KG1 (cell line): Measurements from ENCODE around the gene ARID1B.
"Not testable (repeated sequence)": the region's sequence is repeated elsewhere in the genome, so short reads cannot be mapped to it uniquely, and the experiment has no call there.

ENCODE experiments used
- DNase-seq: peaks from one replicate; lab custom pipeline; 2025; lab: John Stamatoyannopoulos, UW

Gene ARID1B

DNA sequence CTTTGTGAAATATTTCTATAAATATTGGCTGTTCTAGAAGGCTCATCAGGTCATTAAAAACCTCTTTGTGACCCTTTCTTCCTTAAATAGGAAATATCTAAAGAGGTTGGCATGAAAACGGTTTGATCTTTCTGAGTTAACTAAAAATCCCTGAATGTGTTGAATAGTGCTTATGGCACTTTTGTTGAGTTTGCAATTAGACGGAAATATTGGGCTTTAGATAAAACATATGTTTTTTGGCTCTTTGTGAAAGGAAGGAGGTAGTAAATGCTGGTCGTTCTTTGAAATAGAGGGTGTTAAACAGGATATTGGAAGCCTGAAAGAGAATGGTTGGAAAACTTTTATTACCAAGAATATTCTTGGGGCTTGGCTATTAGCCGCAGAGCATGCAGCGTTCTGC is 163.0 kb downstream of the ARID1B start:
- DNase-seq = no peak

DNA sequence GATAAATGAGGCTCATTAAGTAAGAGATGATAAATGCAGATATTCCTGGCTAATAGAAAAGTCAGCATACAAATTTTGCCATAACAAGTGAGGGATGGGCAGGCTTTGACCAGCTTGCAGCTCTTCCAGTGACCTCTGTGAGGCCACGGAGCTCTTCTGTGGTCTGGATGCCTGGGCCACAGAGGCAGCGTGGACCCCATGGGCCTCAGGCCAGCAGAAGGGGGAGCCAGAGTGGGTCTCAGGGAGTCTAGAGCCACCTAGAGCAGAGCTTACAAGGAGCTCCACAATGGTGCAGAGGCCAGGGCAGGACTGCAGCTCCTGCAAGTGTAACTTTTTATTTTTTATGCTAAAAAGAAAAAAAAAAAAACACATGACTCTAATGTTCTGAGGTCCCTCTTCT is 165.1 kb downstream of the ARID1B start:
- DNase-seq = no peak

DNA sequence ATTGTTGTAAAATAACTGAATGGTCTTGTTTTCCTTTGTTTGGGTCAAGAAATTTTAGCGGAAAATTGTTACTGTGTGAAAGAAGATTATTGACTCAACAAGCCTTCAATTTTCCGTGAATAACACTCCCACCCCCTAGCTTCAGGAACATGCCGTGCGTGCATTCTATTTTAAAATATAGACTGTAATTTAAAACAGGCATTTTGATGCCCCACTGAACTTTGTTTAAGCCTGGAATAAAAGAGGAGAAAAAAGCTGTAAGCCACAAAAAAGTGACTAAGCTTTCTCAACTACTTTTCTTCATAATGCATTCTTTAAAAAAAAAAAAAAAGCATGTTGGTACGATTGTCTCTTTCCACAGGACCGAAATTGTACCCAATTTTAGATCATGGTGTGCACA is 166.0 kb downstream of the ARID1B start:
- DNase-seq = no peak

DNA sequence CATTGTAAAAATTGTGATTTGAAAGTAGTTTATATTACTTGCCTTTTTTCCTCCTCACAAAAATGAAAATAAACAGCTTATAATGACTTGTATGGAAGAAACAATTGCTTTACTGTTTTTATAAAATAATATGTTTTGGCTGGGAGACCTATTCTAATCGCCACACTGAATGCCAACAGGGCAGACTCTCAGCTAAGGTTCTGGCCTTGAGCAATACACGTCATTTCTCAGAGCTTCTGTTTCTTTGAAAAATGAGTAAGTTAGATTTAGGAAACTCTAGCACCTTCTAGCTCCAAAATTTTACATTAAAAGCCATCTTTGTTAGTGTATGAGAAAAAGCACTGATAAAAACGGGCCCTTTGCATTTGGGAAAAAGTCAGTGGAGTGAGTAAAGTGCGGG is 166.6 kb downstream of the ARID1B start:
- no peak for DNase-seq

DNA sequence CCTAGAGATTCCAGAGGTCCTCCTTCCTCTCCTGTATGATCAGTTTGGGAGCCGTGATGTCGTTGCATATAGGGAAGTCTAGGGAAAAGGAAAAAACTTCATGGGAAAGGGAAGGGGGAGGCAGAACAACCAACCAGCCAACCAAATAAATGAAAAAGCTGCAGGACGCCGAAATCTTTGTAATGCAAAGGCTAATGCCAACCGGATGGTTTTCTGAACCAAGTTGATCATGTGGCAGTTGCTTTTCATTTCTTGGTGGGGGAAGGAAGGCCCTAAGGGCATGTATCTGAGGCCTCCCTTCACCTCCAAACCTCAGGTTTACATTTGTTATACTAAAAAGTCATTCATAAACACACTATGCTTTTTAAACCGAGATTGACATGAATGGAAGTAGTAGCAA is 167.2 kb downstream of the ARID1B start:
- no peak for DNase-seq

DNA sequence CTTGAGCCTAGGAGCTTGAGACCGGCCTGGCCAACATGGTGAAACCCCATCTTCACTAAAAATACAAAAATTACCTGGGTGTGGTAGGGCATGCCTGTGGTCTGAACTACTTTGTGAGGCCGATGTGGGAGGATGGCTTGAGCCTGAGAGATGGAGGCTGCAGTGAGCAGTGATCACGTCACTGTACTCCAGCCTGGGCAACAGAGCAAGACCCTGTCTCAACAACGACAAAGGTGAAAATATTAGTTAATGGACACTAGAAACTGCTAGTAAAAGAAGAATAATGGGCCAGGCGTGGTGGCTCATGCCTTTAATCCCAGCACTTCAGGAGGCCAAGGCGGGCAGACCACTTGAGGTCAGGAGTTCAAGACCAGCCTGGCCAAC is 168.6 kb downstream of the ARID1B start:
- not testable (repeated sequence) for DNase-seq

DNA sequence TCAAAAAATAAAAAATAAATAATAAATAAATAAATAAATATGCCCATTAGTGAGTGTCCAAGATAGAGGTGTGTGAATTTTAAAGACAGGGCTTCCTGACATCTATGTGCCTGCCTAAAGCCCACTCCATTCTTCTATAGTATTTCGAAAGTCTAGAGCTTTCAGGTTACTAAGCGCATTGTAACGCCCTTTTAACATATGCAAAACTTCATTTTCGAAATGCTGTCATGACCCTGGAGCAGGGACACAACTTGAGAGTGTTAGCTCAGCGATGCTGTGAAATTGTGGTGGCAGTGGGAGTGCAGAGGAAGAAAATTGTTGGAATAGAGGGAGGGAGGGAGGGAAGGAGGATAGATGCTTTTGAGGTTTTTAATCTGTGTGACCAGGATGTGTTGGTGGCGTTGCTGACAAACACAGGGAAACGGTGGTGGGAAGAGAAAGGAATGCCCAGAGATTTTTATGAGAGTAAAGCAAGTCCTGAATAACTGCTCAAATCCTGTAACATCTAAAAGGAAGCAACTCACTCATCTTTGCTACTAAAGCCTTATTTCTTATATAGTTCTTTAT is 169.3 kb downstream of the ARID1B start:
- no peak for DNase-seq

DNA sequence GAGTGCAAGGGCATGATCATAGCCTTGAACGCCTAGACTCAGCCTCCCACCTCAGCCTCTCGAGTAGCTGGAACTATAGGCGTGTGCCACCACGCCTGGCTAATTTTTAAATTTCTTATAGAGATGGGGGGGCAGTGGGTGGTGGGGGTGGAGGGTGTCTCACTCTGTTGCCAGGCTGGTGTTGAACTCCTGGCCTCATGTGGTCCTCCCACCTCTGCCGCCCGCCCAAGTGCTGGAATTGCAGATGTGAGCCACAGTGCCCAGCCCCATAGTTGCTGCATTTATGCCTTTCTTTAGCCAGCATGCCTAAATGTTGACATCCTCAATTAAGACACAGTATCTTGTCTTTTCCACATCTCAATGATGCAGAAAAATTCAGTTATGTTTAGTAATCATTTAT is 171.1 kb downstream of the ARID1B start:
- DNase-seq = no peak

DNA sequence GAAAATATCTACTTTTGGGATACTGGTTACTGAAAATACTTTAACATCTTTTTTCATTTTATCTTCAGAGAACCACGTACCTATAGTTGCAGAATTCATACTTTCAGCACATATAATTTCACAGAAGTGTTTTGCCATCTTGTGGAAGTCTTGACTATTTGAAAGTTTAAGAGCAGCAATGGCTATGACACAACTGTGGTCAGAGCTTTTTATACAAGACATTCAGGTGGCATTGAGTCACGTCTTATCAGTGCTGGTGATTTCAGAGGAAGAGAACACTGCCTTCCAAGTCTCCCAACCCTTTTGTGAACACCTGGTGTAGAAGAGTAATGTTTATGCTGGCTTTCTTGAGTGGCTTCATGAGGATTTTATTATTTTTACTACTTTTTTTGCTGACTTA is 171.6 kb downstream of the ARID1B start:
- no peak for DNase-seq

DNA sequence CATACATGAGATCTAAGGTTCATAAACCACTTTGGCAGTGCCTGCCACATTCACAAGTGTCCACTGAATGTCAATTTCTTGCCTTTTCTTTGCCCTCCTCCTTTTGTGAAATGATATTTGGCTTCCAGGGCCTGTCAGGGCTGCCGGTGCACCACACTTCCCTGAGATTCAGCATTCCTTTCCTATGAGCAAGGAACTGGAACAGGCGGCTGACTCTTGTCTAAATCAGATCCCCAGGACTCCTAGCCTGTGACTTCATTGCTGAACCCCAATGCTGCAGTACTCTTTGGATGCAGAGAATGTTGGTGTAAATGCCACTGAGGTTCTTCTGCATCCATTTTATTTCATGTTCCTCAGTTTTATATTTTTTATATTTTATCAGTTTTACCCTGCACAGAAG is 172.2 kb downstream of the ARID1B start:
- DNase-seq = no peak

DNA sequence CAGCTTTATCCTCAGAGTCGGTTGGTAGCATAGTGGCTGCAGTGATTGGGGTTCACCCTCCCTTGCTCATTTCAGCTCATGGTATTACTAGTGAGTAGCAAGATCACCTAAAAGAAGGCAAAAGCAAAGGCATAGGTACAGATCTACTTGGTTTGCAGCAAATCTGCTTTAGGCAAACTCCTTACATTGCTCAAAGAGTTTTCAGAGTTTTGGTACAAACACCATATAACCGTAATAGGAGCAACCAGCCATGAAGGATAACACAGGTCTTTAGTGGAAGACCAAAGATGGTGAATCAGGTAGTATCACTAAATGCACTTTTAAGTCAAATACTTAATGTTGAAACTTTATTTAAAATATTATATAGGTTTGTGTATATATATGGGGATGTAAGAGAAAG is 172.9 kb downstream of the ARID1B start:
- no peak for DNase-seq

DNA sequence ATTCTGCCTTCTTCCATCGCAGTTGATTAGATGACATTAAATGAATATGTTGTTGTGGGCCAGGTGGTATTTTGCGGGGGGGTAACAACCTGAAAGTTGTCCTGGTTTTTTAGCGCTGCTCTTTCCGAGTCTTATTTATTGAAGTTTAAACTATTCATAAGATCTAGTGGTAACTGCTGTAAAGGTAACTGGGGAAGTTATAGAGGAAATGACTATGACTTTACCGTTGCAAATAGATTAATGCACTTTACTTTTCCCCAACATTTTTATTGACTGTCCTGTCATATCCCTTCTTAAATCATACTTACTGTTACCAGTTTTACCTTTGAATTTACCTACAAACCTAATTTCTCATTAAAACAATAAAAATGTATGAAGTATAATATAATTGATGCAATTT is 173.4 kb downstream of the ARID1B start:
- DNase-seq = no peak

DNA sequence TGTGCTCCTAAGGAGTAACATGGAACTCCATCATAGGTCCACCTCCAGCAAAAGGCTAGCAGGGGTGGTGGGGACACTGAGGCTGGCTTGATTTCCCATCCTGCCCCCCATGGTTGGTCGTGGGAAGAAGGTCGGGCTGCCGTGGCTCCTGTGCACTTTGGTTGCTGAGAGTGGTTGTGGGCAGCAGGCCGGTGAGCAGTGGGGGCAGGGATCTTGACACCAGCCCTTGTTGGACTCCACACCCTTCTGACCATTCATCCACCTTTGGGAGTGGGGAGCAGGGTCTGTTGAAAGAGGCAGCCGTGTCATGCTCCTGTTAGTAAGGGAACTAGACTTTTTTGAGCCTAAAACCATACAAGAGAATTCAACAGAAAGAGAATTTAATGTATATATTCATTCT is 175.2 kb downstream of the ARID1B start:
- no peak for DNase-seq

DNA sequence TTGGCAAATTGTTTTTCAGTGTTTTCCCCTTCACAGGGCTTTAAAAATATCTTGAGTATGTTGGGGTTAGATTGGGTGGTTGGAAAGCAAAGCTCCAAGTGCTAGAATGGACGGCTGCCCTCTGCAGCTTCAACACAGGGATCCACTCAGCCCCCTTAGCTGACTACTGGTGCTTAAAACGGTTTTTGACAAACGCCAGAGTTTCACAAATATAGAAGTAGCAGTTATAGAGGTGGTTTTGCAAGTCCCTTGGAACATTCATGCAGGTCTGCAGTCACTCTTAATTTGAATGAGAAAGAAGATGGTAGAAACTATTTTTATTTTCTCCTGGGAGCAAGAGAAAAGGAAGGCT is 175.9 kb downstream of the ARID1B start:
- no peak for DNase-seq

DNA sequence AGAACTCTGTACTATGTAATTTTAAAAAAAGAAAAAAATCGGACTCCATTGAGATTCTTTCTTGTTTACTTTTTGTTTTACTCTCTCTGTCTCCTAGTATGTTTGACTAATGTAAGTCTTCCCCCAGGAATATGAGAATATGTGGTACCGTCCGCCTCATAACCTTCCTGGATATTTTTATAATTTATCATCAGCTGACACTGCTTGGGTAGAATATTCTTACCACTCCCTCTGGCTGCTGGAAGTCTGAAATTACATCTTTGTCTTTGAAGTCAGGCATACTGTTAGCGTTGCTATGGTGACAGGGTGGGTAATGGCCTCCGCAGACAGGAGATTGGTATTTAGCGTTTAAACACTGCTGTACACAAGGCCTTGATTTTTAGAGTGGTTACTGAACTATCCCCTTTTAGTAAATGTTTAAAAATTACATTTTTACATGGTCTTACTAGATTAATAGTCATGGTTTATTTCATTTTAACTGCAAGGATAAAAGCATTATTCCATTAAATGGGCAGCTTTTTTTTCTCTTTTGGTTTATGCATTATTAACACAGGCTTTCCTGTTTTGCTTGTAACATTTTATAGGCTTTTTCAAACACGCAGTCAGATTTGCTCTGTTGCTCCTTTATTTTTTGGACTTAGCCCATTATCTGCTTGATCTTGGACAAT is 176.4 kb downstream of the ARID1B start:
- no peak for DNase-seq

DNA sequence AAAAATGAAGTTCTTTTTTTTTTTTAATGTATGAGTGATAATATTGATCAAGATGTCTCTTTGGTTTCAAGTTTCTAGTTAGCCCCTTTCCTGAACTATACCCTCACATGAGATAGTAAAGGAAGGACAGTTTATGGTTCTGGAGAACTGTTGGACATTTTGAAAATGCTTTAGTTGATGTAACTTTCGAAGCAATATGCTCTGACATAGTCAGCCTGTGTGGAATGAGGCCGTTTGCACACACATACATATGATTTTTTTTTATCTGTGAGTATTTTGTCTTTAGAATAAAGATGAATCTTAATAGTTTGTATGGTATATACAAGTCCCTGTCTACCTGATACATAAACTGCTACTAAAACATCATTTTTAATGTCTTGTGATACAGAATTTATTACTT is 177.0 kb downstream of the ARID1B start:
- no peak for DNase-seq

DNA sequence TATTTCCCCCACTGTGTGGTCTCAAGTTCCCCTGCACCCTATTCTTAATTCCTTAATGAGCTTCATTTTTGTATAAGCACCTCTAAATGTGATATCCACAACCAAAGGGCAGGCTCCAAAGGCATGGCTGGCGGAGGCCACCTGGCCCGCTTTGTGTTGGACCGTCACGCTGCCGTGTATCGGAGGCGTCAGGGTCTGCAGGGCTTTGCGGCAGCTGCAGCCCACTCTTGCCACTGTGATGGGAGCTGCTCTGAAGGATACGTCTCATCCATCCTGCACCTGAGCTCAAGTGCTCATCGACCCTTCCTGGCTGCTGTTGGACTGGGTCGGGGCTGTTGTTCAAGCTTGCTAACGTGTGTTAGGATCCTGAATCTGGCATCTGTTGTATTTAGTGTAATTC is 177.6 kb downstream of the ARID1B start:
- no peak for DNase-seq

DNA sequence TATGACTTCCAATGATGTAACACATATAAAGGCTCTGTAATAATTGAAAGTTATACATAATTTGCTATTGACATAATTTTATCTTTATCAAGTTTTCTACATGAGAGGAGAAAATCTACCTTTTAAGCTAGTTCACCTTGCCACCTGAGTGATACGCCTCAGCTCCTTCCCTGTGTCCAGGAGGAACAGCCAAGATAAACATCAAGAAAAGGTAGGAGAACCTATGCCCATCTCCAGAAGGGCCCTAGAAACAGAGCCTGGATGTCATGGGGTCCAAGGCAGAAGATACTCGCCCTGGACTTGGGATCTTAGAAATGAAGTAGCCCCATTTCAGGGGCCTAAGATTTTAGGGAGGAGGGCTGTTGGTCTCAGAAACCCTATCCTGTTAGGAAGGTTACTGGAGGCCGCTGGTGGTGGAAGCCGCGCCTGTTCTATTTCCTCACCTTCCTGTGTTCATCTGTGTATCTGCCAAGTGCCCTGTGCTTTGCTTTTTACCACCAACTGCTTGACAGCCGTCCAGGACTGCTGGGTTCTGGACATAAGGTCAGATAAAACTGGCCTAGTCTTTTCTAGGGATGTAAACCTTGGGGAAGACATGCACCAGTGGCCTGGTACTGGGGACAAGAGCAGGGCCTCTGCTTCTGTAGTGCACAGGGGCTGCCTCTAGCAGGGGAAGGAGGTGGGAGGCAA is 178.5 kb downstream of the ARID1B start:
- no peak for DNase-seq

DNA sequence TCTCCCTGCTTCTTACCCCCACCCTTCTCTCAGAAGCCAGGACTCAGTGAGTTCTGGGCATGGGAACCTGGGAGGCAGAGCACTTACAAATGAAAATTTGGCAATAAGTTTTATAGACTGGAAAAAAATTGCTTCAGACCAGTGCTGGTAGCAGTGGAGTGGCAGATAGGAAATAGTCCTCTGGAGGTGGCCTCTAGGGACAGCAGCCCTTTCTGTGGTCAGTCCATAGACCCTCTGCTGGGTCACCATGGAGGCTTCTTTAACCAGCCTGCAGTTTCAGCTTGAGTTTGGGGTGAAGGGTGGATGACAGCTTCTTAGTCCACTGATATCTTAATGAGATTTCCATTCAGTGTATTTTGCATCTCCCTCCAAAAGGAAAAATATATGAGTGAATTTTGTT is 179.1 kb downstream of the ARID1B start:
- no peak for DNase-seq

DNA sequence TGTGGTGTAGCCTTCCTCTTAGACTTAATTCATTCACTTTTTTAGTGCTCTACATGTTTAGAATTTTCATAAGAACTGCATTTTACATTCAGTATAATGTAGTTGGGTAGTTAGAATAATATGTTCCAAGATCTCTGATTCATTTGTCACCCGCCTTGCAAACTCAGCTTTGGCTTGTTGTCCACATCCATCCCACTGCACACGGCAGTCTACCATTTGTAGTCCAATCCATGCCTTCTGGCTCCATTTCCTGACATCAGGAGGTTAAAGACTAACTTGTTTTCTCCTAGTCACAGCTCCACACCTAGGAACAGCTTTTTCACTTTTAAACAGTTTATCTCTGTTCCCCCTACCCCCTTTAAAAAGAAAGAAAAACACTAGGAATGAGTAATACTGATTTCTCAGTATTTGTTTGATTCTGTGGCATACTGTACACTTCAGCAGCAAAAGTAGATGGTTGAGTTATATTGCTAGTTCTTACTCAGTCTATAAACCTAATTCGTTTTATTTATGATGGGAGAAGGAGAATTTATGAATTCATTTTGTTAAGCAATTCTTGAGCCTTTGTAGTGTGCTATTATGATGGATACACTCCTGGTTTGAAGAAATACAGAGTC is 180.9 kb downstream of the ARID1B start:
- no peak for DNase-seq

DNA sequence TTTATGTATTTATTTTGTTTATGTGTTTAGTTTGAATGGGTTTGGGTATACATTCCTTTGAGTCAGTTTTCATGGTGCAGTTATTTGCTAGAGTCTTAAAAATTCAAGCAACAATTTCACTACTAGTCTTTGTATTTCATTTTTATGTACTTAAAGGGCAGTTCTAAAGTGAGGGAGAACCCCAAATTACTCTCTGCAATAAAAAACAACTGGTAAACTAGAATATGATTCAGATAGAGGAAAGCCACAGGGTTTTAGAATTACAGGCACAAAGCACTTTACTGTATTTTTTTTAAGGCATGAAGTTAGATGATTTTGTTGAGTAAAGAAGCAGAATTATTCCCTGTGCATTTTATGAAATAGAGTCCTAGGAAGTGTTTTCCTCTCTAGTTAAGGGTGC is 183.3 kb downstream of the ARID1B start:
- DNase-seq = no peak

DNA sequence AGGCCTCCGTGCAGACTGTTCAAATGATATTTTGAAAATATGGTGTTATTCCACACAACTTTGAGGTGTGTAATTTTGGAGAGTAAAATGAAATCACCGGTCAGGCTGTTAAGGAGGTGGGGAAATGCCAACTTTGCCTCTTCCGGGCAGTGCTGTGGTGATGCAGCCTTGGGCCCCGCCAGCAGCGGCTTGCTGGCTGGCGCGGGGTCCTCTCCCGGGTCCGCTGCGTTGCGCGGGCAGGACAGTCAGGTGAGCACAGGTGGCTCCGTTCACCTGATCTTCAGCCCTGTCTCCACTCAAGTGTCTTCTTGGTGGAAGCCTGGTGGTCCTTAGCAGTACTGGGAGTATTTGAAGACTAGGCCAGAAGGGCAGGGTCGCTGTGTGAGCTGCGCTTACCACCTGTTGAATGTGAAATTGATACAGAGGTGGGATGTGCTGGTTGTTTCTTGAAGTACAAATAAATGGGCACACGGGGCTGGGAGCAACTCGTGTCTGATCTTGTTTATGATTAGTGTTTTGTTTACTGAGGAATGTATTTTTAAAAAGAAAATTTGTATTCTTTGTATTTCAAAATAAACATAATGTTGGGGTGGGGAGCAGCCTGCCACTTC is 184.2 kb downstream of the ARID1B start:
- no peak for DNase-seq
